BLaER1 (cell line): Measurements from ENCODE around the gene PTPRS.
A peak's percentile ranks its signal among the peaks of the same experiment; 100 is the strongest.
"Not testable (repeated sequence)": the region's sequence is repeated elsewhere in the genome, so short reads cannot be mapped to it uniquely, and the experiment has no call there.

Experiments used
- H3K27ac ChIP-seq: shearing (Covaris generic); formaldehyde crosslinking; 2 replicates; pipeline ENCODE4 v1.8.1; 2022
- H3K27me3 ChIP-seq: shearing (Covaris generic); formaldehyde crosslinking; 2 replicates; pipeline ENCODE4 v1.8.1; 2022
- H3K36me3 ChIP-seq: shearing (Covaris generic); formaldehyde crosslinking; 2 replicates; pipeline ENCODE4 v1.8.1; 2022
- H3K4me1 ChIP-seq: shearing (Covaris generic); formaldehyde crosslinking; 2 replicates; pipeline ENCODE4 v1.8.1; 2022
- H3K4me2 ChIP-seq: shearing (Covaris generic); formaldehyde crosslinking; 2 replicates; pipeline ENCODE4 v1.8.1; 2022
- H3K4me3 ChIP-seq: shearing (Covaris generic); formaldehyde crosslinking; 2 replicates; pipeline ENCODE4 v1.8.1; 2022
- H3K9ac ChIP-seq: shearing (Covaris generic); formaldehyde crosslinking; 2 replicates; pipeline ENCODE4 v1.8.1; 2022
- H3K9me3 ChIP-seq: shearing (Covaris generic); formaldehyde crosslinking; 2 replicates; pipeline ENCODE4 v1.8.1; 2022
- H4K20me1 ChIP-seq: shearing (Covaris generic); formaldehyde crosslinking; 2 replicates; pipeline ENCODE4 v1.8.1; 2022
- Cebpa-rat ChIP-seq: shearing (Covaris generic); IDR thresholded peaks from 2 replicates; pipeline ENCODE4 v1.8.1; 2022

PTPRS gene

GRCh38 chr19:5340637-5341447 is at the start of gene PTPRS:
PTPRS (minus strand) TSS chr19:5340812; CDS start chr19:5286140, 54,672 bp downstream.
- H3K9ac ChIP-seq, result no peak within 1 kb of the TSS
- no peaks in the 10 kb centered on the region for H3K36me3 ChIP-seq
- H3K4me3 ChIP-seq, result peak within 1 kb of the TSS; percentile 62
- no peaks in the 10 kb centered on the region for H3K9me3 ChIP-seq
- peaks cover 51% of the 10 kb centered on the region for H3K4me1 ChIP-seq
- TF ChIP-seq Cebpa-rat, result no peak
- H3K27me3 ChIP-seq, result peaks cover 71% of the 10 kb centered on the region
- peak within 1 kb of the TSS; percentile 83 for H3K4me2 ChIP-seq
- no peak within 1 kb of the TSS for H3K27ac ChIP-seq
- peaks cover 40% of the 10 kb centered on the region for H4K20me1 ChIP-seq

- Histone ChIP-seq H3K36me3 (no peaks in the 10 kb centered on the region), H3K4me1 (no peaks in the 10 kb centered on the region), H3K27me3 (peaks cover 6% of the 10 kb centered on the region; the same call in 1 of the 2 replicates), H3K9me3 (peaks cover 4% of the 10 kb centered on the region; the same call in 1 of the 2 replicates), H3K9ac (no peak overlapping the region), H3K4me2 (no peak overlapping the region), H3K27ac (no peak overlapping the region), H4K20me1 (no peaks in the 10 kb centered on the region), H3K4me3 (no peak overlapping the region)
- TF ChIP-seq Cebpa-rat, result no peak
Observed at GRCh38 chr19:5389353-5389752, 48.7 kb upstream of the PTPRS start.

- no peaks in the 10 kb centered on the region for H3K36me3 ChIP-seq
- H4K20me1 ChIP-seq, result no peaks in the 10 kb centered on the region
- H3K27ac ChIP-seq, result no peak overlapping the region
- no peaks in the 10 kb centered on the region for H3K27me3 ChIP-seq
- H3K9ac ChIP-seq, result no peak overlapping the region
- H3K4me1 ChIP-seq, result no peaks in the 10 kb centered on the region
- H3K4me3 ChIP-seq, result no peak overlapping the region
- H3K4me2 ChIP-seq, result no peak overlapping the region
- H3K9me3 ChIP-seq, result peaks cover 20% of the 10 kb centered on the region
- no peak for TF ChIP-seq Cebpa-rat
Observed at GRCh38 chr19:5387472-5387871, 46.9 kb upstream of the PTPRS start.

- Histone ChIP-seq H3K4me1 (no peaks in the 10 kb centered on the region), H3K27ac (no peak overlapping the region), H3K36me3 (no peaks in the 10 kb centered on the region), H3K9me3 (peaks cover 26% of the 10 kb centered on the region), H4K20me1 (no peaks in the 10 kb centered on the region), H3K4me2 (no peak overlapping the region), H3K9ac (no peak overlapping the region), H3K27me3 (no peaks in the 10 kb centered on the region), H3K4me3 (no peak overlapping the region)
- no peak for TF ChIP-seq Cebpa-rat
Observed at GRCh38 chr19:5386841-5387240, 46.2 kb upstream of the PTPRS start.

GRCh38 chr19:5381197-5381596 is 40.6 kb upstream of the PTPRS start:
- H3K4me3 ChIP-seq, H3K36me3 ChIP-seq, H3K4me1 ChIP-seq, H3K4me2 ChIP-seq, H3K9ac ChIP-seq, H3K27me3 ChIP-seq, H4K20me1 ChIP-seq, H3K27ac ChIP-seq: not testable (repeated sequence)
- H3K9me3 ChIP-seq, result peaks cover 39% of the 10 kb centered on the region

- H3K9ac ChIP-seq, result no peak overlapping the region
- peaks cover 39% of the 10 kb centered on the region for H3K9me3 ChIP-seq
- H3K27ac ChIP-seq, result no peak overlapping the region
- H3K4me1 ChIP-seq, result no peaks in the 10 kb centered on the region
- H3K36me3 ChIP-seq, result no peaks in the 10 kb centered on the region
- H3K27me3 ChIP-seq, result no peaks in the 10 kb centered on the region
- no peaks in the 10 kb centered on the region for H4K20me1 ChIP-seq
- no peak for TF ChIP-seq Cebpa-rat
- H3K4me2 ChIP-seq, result no peak overlapping the region
- no peak overlapping the region for H3K4me3 ChIP-seq
Observed at GRCh38 chr19:5380215-5380919, 39.8 kb upstream of the PTPRS start.

- H4K20me1 ChIP-seq, result no peaks in the 10 kb centered on the region
Observed at GRCh38 chr19:5376928-5377327, 36.3 kb upstream of the PTPRS start.

GRCh38 chr19:5372572-5373200 is 32.1 kb upstream of the PTPRS start:
- Histone ChIP-seq H3K27me3 (no peaks in the 10 kb centered on the region), H3K9me3 (no peaks in the 10 kb centered on the region), H3K4me1 (no peaks in the 10 kb centered on the region), H3K4me2 (no peak overlapping the region), H3K36me3 (no peaks in the 10 kb centered on the region), H4K20me1 (no peaks in the 10 kb centered on the region), H3K9ac (no peak overlapping the region), H3K27ac (no peak overlapping the region), H3K4me3 (no peak overlapping the region)
- no peak for TF ChIP-seq Cebpa-rat

More at GRCh38 chr19:5376928-5377327, 36.3 kb upstream of the PTPRS start:
- H3K4me1 ChIP-seq, result no peaks in the 10 kb centered on the region
- no peak overlapping the region for H3K9ac ChIP-seq
- no peaks in the 10 kb centered on the region for H3K36me3 ChIP-seq
- H3K9me3 ChIP-seq, result peaks cover 16% of the 10 kb centered on the region
- H3K27ac ChIP-seq, result no peak overlapping the region
- no peak overlapping the region for H3K4me3 ChIP-seq
- no peak overlapping the region for H3K4me2 ChIP-seq
- no peaks in the 10 kb centered on the region for H3K27me3 ChIP-seq
- TF ChIP-seq Cebpa-rat, result no peak

GRCh38 chr19:5369962-5370367 is 29.4 kb upstream of the PTPRS start:
- no peak for TF ChIP-seq Cebpa-rat
- Histone ChIP-seq H4K20me1 (no peaks in the 10 kb centered on the region), H3K36me3 (no peaks in the 10 kb centered on the region), H3K27ac (no peak overlapping the region), H3K27me3 (no peaks in the 10 kb centered on the region), H3K4me1 (no peaks in the 10 kb centered on the region), H3K4me2 (no peak overlapping the region), H3K9me3 (no peaks in the 10 kb centered on the region), H3K9ac (no peak overlapping the region), H3K4me3 (no peak overlapping the region)

- no peak overlapping the region for H3K4me3 ChIP-seq
- peaks cover 6% of the 10 kb centered on the region; the same call in 1 of the 2 replicates for H3K4me1 ChIP-seq
- H4K20me1 ChIP-seq, result no peaks in the 10 kb centered on the region
- no peak for TF ChIP-seq Cebpa-rat
- no peaks in the 10 kb centered on the region for H3K27me3 ChIP-seq
- no peak overlapping the region for H3K27ac ChIP-seq
- H3K4me2 ChIP-seq, result no peak overlapping the region
- no peaks in the 10 kb centered on the region for H3K9me3 ChIP-seq
- H3K36me3 ChIP-seq, result no peaks in the 10 kb centered on the region
- H3K9ac ChIP-seq, result no peak overlapping the region
Observed at GRCh38 chr19:5369304-5369703, 28.7 kb upstream of the PTPRS start.
